Stomach (tissue), 4 donors: ENCODE data around the gene ASPN.

Experiments
- EP300 ChIP-seq: sonication (generic); formaldehyde crosslinking; IDR thresholded peaks from one replicate; pipeline ENCODE4 v1.6.1; 2017; ENCODE audit warnings: antibody characterized with exemption
- POLR2AphosphoS5 ChIP-seq, 3 donors: sonication (generic); formaldehyde crosslinking; IDR thresholded peaks; one replicate each; pipeline ENCODE4 v1.6.1; 2016; ENCODE audit warnings: antibody characterized with exemption in 3 of 3
- TF ChIP-seq, protein P1 (sequence below), 7 experiments: fragments of 450-650 bp in 4 of 7; fragments of 200-600 bp in 3 of 7; sonication (generic) in 3 of 7; IDR thresholded peaks; one replicate each; pipeline ENCODE4 v1.5.1; 2016 to 2019; ENCODE audit warnings: antibody characterized with exemption in 7 of 7, control low read depth in 2 of 7, mild to moderate bottlenecking in 1 of 7

DNA sequence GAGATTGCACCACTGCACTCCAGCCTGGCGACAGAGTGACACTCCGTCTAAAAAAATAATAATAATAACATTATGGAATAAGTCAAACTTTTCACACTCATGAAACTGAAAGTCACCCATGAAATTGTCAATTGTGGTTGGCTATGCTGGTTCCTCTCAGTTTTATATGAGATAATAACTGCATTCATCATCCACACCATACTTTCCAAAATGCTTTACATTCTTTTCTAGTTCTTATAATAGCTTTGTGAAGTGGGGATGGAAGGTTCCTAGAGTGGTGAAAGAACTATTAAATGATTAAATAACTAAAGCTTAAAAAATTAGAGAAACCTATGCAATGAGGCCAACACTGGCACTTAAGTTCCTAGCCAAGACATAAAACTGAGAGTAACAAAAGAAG, 12.6 kb upstream of the ASPN start:
- TF ChIP-seq POLR2AphosphoS5 (IDR thresholded peaks at IDR 0.05), result no peak
- TF ChIP-seq, protein P1, sequence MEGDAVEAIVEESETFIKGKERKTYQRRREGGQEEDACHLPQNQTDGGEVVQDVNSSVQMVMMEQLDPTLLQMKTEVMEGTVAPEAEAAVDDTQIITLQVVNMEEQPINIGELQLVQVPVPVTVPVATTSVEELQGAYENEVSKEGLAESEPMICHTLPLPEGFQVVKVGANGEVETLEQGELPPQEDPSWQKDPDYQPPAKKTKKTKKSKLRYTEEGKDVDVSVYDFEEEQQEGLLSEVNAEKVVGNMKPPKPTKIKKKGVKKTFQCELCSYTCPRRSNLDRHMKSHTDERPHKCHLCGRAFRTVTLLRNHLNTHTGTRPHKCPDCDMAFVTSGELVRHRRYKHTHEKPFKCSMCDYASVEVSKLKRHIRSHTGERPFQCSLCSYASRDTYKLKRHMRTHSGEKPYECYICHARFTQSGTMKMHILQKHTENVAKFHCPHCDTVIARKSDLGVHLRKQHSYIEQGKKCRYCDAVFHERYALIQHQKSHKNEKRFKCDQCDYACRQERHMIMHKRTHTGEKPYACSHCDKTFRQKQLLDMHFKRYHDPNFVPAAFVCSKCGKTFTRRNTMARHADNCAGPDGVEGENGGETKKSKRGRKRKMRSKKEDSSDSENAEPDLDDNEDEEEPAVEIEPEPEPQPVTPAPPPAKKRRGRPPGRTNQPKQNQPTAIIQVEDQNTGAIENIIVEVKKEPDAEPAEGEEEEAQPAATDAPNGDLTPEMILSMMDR (IDR thresholded peaks at IDR 0.05), result no peak
- TF ChIP-seq EP300, result no peak
